Neutrophil (primary cell): ENCODE measurements around the gene NRBP1.

Experiments used
- H3K27ac ChIP-seq: fragments of 200-600 bp; sonication (generic); 2 replicates; pipeline ENCODE4 v1.5.1; 2016; ENCODE audit warnings: mild to moderate bottlenecking, moderate library complexity
- H3K27me3 ChIP-seq: fragments of 200-600 bp; sonication (generic); 2 replicates; pipeline ENCODE4 v1.6.0; 2016; ENCODE audit warnings: mild to moderate bottlenecking
- H3K36me3 ChIP-seq: fragments of 200-600 bp; sonication (generic); 2 replicates; pipeline ENCODE4 v1.5.1; 2017
- H3K4me1 ChIP-seq, 2 experiments: fragments of 200-600 bp in 1 of 2; sonication (generic) in 1 of 2; 1 replicate in 1 of 2; 2 replicates in 1 of 2; pipeline versions ENCODE4 v1.5.1 to v1.6.1; 2013 to 2016; ENCODE audit warnings: low read depth in 1 of 2, low read length in 1 of 2, mild to moderate bottlenecking in 1 of 2, moderate library complexity in 1 of 2; ENCODE audit not compliant: control insufficient read depth in 1 of 2, insufficient read depth in 1 of 2
- H3K4me3 ChIP-seq, 2 experiments: fragments of 200-600 bp in 1 of 2; sonication (generic) in 1 of 2; 1 replicate in 1 of 2; 2 replicates in 1 of 2; pipeline ENCODE4 v1.5.1; 2013 to 2016; ENCODE audit warnings: low read depth in 1 of 2, low read length in 1 of 2, mild to moderate bottlenecking in 1 of 2, moderate library complexity in 1 of 2
- H3K9me3 ChIP-seq: fragments of 200-600 bp; sonication (generic); 2 replicates; pipeline ENCODE4 v1.5.1; 2016
- TF ChIP-seq, protein P1 (sequence below): fragments of 200-600 bp; sonication (generic); IDR thresholded peaks from 2 replicates; pipeline ENCODE4 v1.5.1; 2016; ENCODE audit warnings: antibody characterized with exemption

Gene NRBP1

GRCh38 chr2:27445155-27445554 lies 16.7 kb downstream of the NRBP1 start:
- Histone ChIP-seq H3K36me3 (peaks cover 47% of the 10 kb centered on the region), H3K27me3 (no peaks in the 10 kb centered on the region), H3K27ac (no peak overlapping the region), H3K4me3 (no peak overlapping the region), H3K4me1 (peaks cover 0 to 3% of the 10 kb centered on the region in 2 experiments), H3K9me3 (no peaks in the 10 kb centered on the region)
- TF ChIP-seq, protein P1, sequence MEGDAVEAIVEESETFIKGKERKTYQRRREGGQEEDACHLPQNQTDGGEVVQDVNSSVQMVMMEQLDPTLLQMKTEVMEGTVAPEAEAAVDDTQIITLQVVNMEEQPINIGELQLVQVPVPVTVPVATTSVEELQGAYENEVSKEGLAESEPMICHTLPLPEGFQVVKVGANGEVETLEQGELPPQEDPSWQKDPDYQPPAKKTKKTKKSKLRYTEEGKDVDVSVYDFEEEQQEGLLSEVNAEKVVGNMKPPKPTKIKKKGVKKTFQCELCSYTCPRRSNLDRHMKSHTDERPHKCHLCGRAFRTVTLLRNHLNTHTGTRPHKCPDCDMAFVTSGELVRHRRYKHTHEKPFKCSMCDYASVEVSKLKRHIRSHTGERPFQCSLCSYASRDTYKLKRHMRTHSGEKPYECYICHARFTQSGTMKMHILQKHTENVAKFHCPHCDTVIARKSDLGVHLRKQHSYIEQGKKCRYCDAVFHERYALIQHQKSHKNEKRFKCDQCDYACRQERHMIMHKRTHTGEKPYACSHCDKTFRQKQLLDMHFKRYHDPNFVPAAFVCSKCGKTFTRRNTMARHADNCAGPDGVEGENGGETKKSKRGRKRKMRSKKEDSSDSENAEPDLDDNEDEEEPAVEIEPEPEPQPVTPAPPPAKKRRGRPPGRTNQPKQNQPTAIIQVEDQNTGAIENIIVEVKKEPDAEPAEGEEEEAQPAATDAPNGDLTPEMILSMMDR, result no peak

- Histone ChIP-seq H3K4me1 (peaks cover 0 to 3% of the 10 kb centered on the region in 2 experiments), H3K9me3 (no peaks in the 10 kb centered on the region), H3K36me3 (peaks cover 42% of the 10 kb centered on the region), H3K4me3 (no peak overlapping the region), H3K27ac (no peak overlapping the region), H3K27me3 (no peaks in the 10 kb centered on the region)
- TF ChIP-seq, protein P1, result no peak
Observed at GRCh38 chr2:27445615-27446014, 17.2 kb downstream of the NRBP1 start.

GRCh38 chr2:27446057-27446456 lies 17.6 kb downstream of the NRBP1 start:
- Histone ChIP-seq H3K4me3 (no peak overlapping the region), H3K27ac (no peak overlapping the region), H3K4me1 (peaks cover 0 to 3% of the 10 kb centered on the region in 2 experiments), H3K27me3 (no peaks in the 10 kb centered on the region), H3K9me3 (no peaks in the 10 kb centered on the region), H3K36me3 (peaks cover 38% of the 10 kb centered on the region)
- TF ChIP-seq, protein P1, result no peak

GRCh38 chr2:27448381-27448780 lies 19.9 kb downstream of the NRBP1 start:
- H3K4me3 ChIP-seq, result no peak overlapping the region
- TF ChIP-seq, protein P1, result no peak

GRCh38 chr2:27451095-27451494 lies 22.7 kb downstream of the NRBP1 start:
- TF ChIP-seq, protein P1, result no peak
- no peaks in the 10 kb centered on the region for H3K27me3 ChIP-seq
- H3K9me3 ChIP-seq, result no peaks in the 10 kb centered on the region
- H3K36me3 ChIP-seq, result peaks cover 4% of the 10 kb centered on the region
- H3K27ac ChIP-seq, result no peak overlapping the region
- no peak overlapping the region for H3K4me3 ChIP-seq
- H3K4me1 ChIP-seq, result no peaks in the 10 kb centered on the region

More at GRCh38 chr2:27448381-27448780, 19.9 kb downstream of the NRBP1 start:
- H3K27ac ChIP-seq, result no peak overlapping the region
- H3K27me3 ChIP-seq, result no peaks in the 10 kb centered on the region
- no peaks in the 10 kb centered on the region for H3K4me1 ChIP-seq
- peaks cover 14% of the 10 kb centered on the region for H3K36me3 ChIP-seq
- no peaks in the 10 kb centered on the region for H3K9me3 ChIP-seq

DNA sequence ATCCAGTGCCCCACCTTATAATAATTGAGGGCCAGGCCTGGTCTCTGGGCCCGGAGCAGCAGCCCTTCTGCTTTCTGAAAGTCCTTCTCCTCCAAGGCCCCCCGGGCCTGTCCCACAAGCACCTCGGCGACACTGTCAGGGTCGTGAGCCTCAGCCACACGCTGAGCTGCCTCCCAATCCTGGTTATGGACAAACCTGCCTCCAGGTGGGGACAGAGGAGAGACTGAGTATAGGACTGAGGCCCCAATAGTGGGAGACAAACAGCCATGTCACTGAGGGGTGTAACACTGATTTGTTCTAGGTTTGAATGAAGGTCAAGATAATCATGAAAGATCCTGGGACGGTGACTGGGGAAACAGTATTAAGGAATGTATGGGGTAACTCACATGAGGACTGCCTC lies 25.5 kb downstream of the NRBP1 start:
- H3K27me3 ChIP-seq, result no peaks in the 10 kb centered on the region
- H3K4me1 ChIP-seq, result no peaks in the 10 kb centered on the region
- no peak overlapping the region for H3K4me3 ChIP-seq
- no peak overlapping the region for H3K27ac ChIP-seq
- H3K36me3 ChIP-seq, result peaks cover 15% of the 10 kb centered on the region
- no peaks in the 10 kb centered on the region for H3K9me3 ChIP-seq
- TF ChIP-seq, protein P1, result no peak
